NK-92 (cell line): ENCODE data around the gene GLYATL1.

ENCODE experiments used
- DNase-seq: peaks from one replicate; lab custom pipeline; 2025; ENCODE audit not compliant: unreplicated experiment; lab: John Stamatoyannopoulos, UW

The GLYATL1 gene

GRCh38 chr11:58926251-58926650 is 13.0 kb upstream of the GLYATL1 start:
- no peak for DNase-seq

GRCh38 chr11:58926695-58927094 is 12.6 kb upstream of the GLYATL1 start:
- no peak for DNase-seq

- no peak for DNase-seq
Measured at GRCh38 chr11:58927393-58928106, 11.7 kb upstream of the GLYATL1 start.

DNA sequence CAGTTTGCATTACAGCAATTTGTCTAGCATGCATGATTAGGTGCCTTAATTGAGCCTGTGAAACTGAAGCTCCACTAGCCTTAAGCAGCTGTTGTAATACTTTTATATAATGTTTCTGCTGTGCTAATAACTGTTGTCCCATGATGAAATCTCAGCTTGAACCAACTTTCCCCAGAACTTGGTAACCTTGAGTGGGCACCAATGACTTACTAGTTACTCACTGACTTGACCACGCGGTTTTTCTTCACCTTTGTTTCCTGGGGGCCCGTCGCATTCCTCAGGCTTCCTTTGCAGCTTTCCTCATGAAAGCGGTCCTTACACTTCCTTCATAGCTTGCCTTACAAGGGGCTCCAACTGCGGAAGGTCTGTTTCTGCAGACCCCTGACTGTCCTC is 11.2 kb upstream of the GLYATL1 start:
- no peak for DNase-seq

GRCh38 chr11:58928691-58929090 is 10.6 kb upstream of the GLYATL1 start:
- no peak for DNase-seq

GRCh38 chr11:58930926-58931325 is 8.4 kb upstream of the GLYATL1 start:
- DNase-seq = no peak

DNA sequence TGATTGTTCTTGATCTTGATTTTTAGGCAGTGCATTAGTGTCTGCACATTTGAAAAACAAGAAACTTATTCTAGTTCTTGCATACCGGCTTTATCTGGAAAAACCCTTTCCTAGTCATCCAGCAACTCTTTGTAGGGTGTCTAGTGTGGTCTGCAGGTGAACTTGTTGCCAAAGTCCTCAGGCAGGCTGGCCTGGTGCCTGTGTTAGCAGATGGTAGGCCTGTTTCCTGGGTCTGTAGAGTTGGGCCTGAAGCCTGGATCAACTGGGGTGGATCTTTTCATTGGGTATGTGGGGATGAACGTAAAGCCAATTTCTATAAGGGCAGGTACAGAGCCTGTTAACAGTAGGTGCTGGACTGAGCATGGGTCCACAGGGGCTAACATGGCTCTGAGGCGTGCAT is 5.6 kb upstream of the GLYATL1 start:
- DNase-seq = no peak

DNA sequence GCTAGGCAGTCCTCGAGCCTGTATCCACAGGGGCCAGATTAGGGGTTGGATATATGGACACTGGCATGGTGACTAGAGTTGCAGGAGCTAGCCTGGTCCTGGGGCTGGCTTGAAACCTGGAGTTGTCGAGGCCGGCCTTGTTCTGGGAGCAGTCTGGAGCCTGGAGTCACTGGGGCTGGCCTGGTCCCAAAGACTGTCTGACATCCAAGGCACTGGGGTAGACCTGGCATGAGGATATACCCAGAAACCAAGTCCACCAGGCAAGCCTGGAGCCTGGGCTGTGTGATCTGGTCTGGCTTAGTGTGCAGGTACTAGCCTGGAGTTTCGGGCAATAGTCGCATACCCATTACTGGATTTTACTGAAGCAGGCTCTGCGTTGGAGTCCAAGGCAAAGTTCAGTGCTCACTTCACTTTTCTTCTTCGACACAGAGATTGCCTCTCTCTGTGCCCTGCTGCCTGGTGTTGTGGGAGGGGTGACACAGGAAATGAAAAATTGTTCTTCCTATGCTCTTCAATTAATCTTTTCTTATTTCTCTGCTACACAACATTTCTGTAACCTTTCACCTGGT is 4.3 kb upstream of the GLYATL1 start:
- no peak for DNase-seq

DNA sequence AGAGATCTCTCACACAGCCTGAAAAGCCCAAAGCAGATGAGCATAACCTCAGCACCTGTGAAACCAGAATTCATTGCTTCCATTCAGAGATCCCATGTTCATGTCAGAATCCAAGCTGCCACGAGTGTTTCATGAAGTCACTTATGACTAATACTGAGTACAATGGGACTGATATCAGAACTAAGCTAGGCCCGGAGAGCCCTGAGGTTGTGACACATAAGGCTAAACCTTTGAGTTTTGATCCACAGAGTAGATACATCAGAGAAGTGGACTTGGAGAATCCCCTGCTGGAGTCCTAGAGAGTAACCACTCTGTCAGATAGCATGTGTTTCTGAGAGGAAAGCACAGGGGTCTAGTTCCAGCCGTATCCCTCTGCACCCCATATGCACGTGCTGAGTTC is 890 bp upstream of the GLYATL1 start:
- DNase-seq = no peak

DNA sequence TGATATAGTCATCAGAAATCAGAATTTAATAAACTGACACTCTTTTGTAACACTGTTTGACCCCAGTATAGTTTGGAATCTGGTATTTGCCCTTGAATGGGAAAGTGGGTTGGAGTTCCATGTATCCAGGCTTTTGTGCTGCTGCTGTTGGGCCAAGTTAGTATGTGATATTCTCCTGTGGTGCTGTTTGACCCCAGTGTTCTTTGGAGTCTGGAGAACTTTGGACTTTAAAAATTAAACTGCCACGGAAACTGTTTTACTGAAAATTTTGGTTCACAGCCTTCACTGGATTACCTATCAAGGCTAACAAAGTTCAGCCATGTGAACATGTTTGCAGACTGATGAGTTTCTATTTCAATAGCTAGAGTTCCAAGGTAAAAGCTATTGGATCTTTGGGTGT is 740 bp downstream of the GLYATL1 start:
- no peak for DNase-seq

DNA sequence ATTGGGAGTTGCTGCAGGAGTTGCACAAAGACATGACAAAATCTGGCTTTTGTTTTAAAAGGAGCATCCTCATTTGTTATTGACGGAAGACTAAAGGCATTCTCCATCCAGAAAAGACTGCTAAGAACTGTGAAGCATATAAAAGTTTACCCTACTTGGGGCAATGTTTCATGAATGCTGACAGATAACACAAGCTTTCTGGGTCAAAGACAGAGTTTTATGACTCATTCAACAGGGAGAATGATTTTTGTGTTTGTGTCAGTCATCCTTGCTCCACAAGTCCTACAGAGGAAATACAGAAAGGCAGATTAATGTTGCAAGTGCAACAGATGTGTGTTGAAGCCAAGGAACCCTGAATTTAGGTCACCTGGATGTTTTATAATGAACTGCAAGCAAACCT is 2.5 kb downstream of the GLYATL1 start:
- DNase-seq = no peak

GRCh38 chr11:58945663-58946062 is 6.4 kb downstream of the GLYATL1 start:
- DNase-seq = no peak

GRCh38 chr11:58949184-58949583 is 9.9 kb downstream of the GLYATL1 start:
- DNase-seq = no peak

GRCh38 chr11:58957922-58958321 is 18.6 kb downstream of the GLYATL1 start:
- no peak for DNase-seq

DNA sequence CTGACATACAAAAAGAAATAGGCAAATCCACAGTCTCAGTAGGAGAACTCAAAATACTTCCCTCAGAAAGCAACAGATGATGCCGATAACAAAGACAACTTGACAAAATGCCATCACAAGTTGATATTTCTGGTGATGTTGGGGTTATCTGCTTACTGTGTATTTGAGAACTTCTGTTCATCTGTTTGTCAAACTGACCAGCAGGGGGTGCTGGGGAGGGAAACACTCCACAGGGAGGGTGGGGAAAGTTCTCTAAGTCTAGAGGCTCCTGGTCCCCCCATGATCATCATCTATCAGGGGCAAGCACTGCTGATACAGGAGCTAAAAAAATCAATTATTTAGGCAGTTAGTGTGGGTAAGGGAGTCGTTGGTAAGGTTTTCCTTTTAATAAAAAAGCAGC is 19.2 kb downstream of the GLYATL1 start:
- DNase-seq = no peak

GRCh38 chr11:58963551-58964104 is 24.3 kb downstream of the GLYATL1 start:
- no peak for DNase-seq

- DNase-seq = no peak
Measured at GRCh38 chr11:58965246-58965985, 26.1 kb downstream of the GLYATL1 start.

DNA sequence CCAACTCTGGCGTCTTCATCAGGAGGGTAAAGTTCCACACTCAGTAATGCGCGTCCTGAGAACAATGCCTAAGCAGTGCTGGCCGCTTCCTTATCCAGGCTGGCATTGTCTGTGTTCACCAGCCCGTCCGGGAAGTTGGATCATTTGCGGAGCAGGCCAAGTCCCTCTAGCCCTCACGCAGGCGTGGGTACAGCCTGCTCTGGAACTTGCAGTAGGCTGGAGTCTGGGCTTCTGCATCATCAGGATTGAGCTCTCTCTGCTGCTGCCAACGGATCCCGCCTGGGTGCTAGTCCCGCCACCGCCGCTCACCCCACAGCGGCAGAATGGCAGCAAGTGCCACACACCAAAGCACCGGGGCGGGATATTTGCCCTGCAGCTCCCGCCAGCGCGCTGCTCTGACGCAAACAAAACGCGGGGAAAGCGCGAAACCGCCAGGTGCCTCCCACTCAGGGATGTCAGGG is 29.0 kb downstream of the GLYATL1 start:
- no peak for DNase-seq

GRCh38 chr11:58977470-58977869 is 38.2 kb downstream of the GLYATL1 start:
- no peak for DNase-seq

DNA sequence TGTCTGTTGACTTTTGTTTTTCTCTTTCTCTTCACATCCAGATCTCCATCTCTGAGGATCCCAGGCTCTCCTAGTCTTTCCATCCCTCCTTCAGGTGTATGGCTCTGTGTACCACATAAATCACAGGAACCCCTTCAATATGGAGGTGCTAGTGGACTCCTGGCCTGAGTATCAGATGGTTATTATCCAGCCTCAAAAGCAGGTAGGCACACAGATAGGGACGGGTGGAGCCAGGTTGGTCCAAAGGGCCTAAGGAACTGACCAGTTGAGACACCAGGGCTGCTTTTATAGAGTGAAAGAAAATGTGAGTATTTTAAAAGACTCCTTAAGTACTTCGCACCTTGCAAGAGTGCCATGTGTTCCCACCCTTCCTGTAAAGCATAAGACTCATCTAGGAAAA is 39.9 kb downstream of the GLYATL1 start:
- no peak for DNase-seq

DNA sequence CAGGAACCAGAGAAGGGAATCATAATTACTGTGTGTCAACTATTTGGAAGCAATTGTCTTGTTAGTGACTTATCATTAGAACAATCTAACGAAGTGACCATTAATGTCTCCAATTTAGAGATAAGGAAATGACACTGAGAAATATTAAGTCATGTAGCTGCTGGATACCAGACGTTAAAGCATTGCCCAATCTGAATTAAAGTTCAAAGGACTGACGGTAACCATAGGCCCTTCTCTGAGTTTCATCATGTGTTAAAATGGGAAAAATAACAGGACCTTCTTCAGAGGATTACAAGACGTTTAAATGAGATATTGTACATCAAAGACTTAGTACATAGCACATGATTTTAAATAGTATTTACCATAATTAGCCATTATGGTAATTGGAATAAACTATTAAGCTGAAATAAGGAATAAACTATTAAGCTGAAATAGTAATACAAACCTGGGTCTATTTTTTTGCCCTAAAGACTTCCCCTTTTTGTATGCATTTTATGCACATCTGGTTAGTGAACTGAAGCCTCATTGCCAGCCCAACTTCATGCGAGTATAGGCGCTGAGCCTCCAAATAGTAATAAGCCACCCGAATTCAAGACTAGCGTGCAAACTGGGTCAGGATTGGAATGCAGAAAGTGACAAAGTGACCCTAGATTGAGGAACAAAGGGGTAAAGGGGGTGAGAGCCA is 41.0 kb downstream of the GLYATL1 start:
- DNase-seq = no peak
